Measurements from ENCODE around the gene RNF17.
A peak's percentile ranks its signal among the peaks of the same experiment; 100 is the strongest.

RNF17 gene

DNA sequence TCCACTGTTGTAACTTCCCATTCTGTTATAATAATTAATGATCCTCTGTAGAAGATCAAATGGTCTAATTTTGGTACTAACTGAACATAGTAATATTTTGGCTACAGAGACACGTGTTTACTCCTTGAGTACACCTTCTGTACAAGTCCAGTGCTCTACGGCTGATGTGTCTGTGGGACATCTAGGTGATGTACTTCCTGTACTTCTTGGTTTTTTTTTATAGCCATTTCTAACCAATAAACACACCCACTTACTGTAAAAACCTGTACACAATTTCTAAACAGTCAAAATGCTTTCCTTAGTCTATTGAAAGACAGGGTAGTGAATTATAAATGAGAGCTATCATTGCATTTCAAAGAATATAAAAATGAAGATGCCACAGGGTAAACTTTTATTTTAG is 118.7 kb downstream of the RNF17 start:
- DNase-seq (ENCODE audit: low read depth in 1 of 2, low spot score in 1 of 2), result no peak
- H3K27ac ChIP-seq (replicated peaks), result no peak overlapping the region
- H3K4me3 ChIP-seq (replicated peaks; ENCODE audit: insufficient read depth, low read length), result no peak overlapping the region
- TF ChIP-seq REST (IDR thresholded peaks at IDR 0.05; ENCODE audit: insufficient replicate concordance, low read depth), result no peak
- no peak for TF ChIP-seq POLR2AphosphoS5 (IDR thresholded peaks at IDR 0.05; ENCODE audit: low read depth)
- TF ChIP-seq GABPA (IDR thresholded peaks at IDR 0.05; ENCODE audit: low read depth), result no peak
- no peak for TF ChIP-seq SPI1 (IDR thresholded peaks at IDR 0.05; ENCODE audit: borderline replicate concordance, low read depth)
- TF ChIP-seq, protein P1, sequence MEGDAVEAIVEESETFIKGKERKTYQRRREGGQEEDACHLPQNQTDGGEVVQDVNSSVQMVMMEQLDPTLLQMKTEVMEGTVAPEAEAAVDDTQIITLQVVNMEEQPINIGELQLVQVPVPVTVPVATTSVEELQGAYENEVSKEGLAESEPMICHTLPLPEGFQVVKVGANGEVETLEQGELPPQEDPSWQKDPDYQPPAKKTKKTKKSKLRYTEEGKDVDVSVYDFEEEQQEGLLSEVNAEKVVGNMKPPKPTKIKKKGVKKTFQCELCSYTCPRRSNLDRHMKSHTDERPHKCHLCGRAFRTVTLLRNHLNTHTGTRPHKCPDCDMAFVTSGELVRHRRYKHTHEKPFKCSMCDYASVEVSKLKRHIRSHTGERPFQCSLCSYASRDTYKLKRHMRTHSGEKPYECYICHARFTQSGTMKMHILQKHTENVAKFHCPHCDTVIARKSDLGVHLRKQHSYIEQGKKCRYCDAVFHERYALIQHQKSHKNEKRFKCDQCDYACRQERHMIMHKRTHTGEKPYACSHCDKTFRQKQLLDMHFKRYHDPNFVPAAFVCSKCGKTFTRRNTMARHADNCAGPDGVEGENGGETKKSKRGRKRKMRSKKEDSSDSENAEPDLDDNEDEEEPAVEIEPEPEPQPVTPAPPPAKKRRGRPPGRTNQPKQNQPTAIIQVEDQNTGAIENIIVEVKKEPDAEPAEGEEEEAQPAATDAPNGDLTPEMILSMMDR (IDR thresholded peaks at IDR 0.05; ENCODE audit: insufficient read depth, low read length), result no peak
- H3K27me3 ChIP-seq (ENCODE audit: insufficient read depth, poor library complexity, severe bottlenecking), result no peaks in the 10 kb centered on the region

DNA sequence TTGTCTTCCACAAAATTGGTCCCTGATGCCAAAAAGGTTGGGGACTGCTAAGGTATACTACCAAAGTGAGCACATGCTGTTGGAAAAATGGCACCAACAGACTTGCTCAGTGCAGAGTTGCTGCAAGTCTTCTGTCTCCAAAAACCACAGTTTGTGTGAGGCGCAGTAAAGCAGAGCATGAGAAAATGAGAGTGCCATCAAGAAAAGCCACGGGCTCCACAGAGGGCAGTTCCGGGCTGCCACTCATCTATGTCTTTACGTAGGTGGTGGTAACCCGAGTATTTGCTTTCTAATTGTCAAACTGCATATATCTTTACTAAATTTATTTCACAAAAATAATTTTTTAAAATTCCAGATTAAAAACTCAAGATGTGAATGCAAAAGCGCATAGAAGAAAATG is 123.8 kb downstream of the RNF17 start:
- DNase-seq (ENCODE audit: low read depth in 1 of 2, low spot score in 1 of 2), result no peak
- no peak overlapping the region for H3K4me3 ChIP-seq (replicated peaks; ENCODE audit: insufficient read depth, low read length)
- no peak overlapping the region for H3K27ac ChIP-seq (replicated peaks)
- no peaks in the 10 kb centered on the region for H3K27me3 ChIP-seq (ENCODE audit: insufficient read depth, poor library complexity, severe bottlenecking)
- no peak for TF ChIP-seq SPI1 (IDR thresholded peaks at IDR 0.05; ENCODE audit: borderline replicate concordance, low read depth)
- TF ChIP-seq POLR2AphosphoS5 (IDR thresholded peaks at IDR 0.05; ENCODE audit: low read depth), result no peak
- no peak for TF ChIP-seq REST (IDR thresholded peaks at IDR 0.05; ENCODE audit: insufficient replicate concordance, low read depth)
- TF ChIP-seq, protein P1 (IDR thresholded peaks at IDR 0.05; ENCODE audit: insufficient read depth, low read length), result no peak
- no peak for TF ChIP-seq GABPA (IDR thresholded peaks at IDR 0.05; ENCODE audit: low read depth)

- TF ChIP-seq, protein P1 (IDR thresholded peaks at IDR 0.05; ENCODE audit: insufficient read depth, low read length), result no peak
- peak; percentile 6; the same call in 1 of the 2 replicates for TF ChIP-seq SPI1 (IDR thresholded peaks at IDR 0.05; ENCODE audit: borderline replicate concordance, low read depth)
- no peak overlapping the region for H3K4me3 ChIP-seq (replicated peaks; ENCODE audit: insufficient read depth, low read length)
- peak overlapping the region; percentile 0; the same call in 1 of the 2 replicates for H3K27ac ChIP-seq (replicated peaks)
- DNase-seq (ENCODE audit: low read depth in 1 of 2, low spot score in 1 of 2), result no peak
- no peaks in the 10 kb centered on the region for H3K27me3 ChIP-seq (ENCODE audit: insufficient read depth, poor library complexity, severe bottlenecking)
Observed at GRCh38 chr13:24888291-24888931, 124.4 kb downstream of the RNF17 start.

DNA sequence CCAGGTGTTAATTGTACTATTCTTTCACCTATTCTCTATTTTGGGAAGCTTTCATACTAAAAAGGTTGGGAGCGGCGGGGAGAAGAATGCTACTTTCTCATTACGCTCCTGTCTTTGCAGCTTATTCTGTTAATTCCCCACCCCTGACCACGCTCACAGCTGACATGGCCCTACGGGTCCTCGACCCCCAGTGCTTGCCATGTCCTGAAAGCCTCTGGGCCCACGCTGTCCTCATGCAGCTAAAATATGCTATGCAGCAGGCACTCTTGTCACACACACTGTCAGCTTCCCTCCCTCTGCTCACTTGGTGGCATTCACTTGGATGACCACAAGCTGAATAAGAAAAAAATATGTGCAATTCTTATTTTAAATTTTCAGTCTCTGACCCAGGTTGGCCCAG is 126.3 kb downstream of the RNF17 start:
- DNase-seq (ENCODE audit: low read depth in 1 of 2, low spot score in 1 of 2), result no peak
- Histone ChIP-seq H3K27me3 (ENCODE audit: insufficient read depth, poor library complexity, severe bottlenecking) (no peaks in the 10 kb centered on the region), H3K4me3 (replicated peaks; ENCODE audit: insufficient read depth, low read length) (no peak overlapping the region), H3K27ac (replicated peaks) (no peak overlapping the region)
- TF ChIP-seq POLR2AphosphoS5 (IDR thresholded peaks at IDR 0.05; ENCODE audit: low read depth), result no peak
- TF ChIP-seq, protein P1 (IDR thresholded peaks at IDR 0.05; ENCODE audit: insufficient read depth, low read length), result no peak
- TF ChIP-seq SPI1 (IDR thresholded peaks at IDR 0.05; ENCODE audit: borderline replicate concordance, low read depth), result no peak
- no peak for TF ChIP-seq REST (IDR thresholded peaks at IDR 0.05; ENCODE audit: insufficient replicate concordance, low read depth)

Measured in HL-60 (cell line).